ENCODE measurements around the gene RAB11FIP4.

DNA sequence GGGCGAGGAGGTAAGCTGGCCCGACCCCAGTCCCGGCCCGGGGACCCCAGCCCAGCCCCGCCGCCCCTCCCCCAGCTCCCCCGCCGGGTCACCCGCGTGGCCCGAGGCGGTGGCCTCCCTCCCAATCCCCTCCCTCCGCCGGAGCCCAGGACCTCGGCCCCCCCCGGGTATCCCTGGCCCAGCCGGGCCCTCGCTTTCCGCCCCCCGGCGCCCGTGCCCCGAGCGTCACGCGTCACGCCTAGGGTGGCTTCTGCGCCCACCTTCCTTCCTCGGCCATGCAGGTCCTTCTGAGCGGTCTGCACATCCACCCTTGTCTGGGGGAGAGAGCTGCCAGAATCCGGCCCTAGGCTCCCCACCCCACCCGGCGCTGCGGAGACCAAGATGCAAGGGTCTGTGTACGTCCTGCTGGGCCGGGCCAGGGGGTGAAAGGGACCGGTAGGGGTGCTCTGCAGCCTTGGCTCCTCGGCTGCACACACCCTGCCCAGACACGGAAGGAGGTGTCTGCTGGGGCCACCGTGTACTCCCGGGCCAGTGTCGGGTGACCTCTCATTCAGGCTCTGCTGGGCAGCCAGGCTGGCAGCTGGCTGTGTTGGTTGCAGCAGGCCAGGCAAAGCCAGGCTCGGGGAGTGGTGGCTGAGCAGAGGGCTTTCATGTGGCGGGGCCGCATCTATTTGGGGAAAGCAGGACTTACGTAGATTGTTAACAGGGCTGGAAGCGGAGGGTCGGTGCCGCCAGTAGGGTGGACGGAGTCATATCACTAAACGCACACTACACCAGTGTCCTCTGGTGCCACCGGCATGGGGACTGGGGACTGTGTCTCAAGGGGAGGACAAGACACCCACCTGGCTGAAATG lies 754 bp downstream of the RAB11FIP4 start:
- TF ChIP-seq, protein P1, sequence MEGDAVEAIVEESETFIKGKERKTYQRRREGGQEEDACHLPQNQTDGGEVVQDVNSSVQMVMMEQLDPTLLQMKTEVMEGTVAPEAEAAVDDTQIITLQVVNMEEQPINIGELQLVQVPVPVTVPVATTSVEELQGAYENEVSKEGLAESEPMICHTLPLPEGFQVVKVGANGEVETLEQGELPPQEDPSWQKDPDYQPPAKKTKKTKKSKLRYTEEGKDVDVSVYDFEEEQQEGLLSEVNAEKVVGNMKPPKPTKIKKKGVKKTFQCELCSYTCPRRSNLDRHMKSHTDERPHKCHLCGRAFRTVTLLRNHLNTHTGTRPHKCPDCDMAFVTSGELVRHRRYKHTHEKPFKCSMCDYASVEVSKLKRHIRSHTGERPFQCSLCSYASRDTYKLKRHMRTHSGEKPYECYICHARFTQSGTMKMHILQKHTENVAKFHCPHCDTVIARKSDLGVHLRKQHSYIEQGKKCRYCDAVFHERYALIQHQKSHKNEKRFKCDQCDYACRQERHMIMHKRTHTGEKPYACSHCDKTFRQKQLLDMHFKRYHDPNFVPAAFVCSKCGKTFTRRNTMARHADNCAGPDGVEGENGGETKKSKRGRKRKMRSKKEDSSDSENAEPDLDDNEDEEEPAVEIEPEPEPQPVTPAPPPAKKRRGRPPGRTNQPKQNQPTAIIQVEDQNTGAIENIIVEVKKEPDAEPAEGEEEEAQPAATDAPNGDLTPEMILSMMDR (IDR thresholded peaks at IDR 0.05): no peak
- TF ChIP-seq POLR2AphosphoS5 (IDR thresholded peaks at IDR 0.05) (no peak), EP300 (IDR thresholded peaks at IDR 0.05) (no peak), POLR2A (IDR thresholded peaks at IDR 0.05) (no peak)

Data from suprapubic skin (tissue), 4 donors.